Peyer's patch (tissue), 4 donors: ENCODE data around the gene FEZ2. TPM values are rescaled to one million over a fixed set of nuclear protein-coding genes. Genes with fewer than 3 reads are reported as not detected.

ENCODE experiments used
- DNase-seq, 3 donors: peaks; one replicate each; pipeline ENCODE4 v3.0.0-alpha.2; 2017 to 2019
- H3K27ac ChIP-seq, 4 donors: fragments of 200-600 bp; sonication (generic); one replicate each; pipeline ENCODE4 v1.5.1; 2016 to 2019
- H3K27me3 ChIP-seq, 2 donors: fragments of 200-600 bp; sonication (generic); one replicate each; pipeline ENCODE4 v1.5.1; 2019
- H3K36me3 ChIP-seq, 3 donors: fragments of 200-600 bp; sonication (generic); one replicate each; pipeline ENCODE4 v1.5.1; 2016 to 2019
- H3K4me1 ChIP-seq, 4 donors: fragments of 200-600 bp; sonication (generic); one replicate each; pipeline ENCODE4 v1.5.1; 2016 to 2019
- H3K4me3 ChIP-seq, 4 donors: fragments of 200-600 bp; sonication (generic); 1 replicate in 3 of 4; 2 replicates in 1 of 4; pipeline ENCODE4 v1.5.1; 2016 to 2019; ENCODE audit warnings: mild to moderate bottlenecking in 1 of 4
- H3K9me3 ChIP-seq, 4 donors: fragments of 200-600 bp; sonication (generic); one replicate each; pipeline ENCODE4 v1.5.1; 2016 to 2019; ENCODE audit warnings: mild to moderate bottlenecking in 1 of 4
- CTCF ChIP-seq, 6 experiments: fragments of 450-650 bp in 4 of 6; fragments of 200-600 bp in 2 of 6; sonication (generic) in 1 of 6; IDR thresholded peaks; one replicate each; pipeline ENCODE4 v1.5.1; 2017 to 2019; ENCODE audit warnings: antibody characterized with exemption in 6 of 6, mild to moderate bottlenecking in 3 of 6, moderate library complexity in 1 of 6
- POLR2A ChIP-seq, 2 donors: fragments of 450-650 bp; IDR thresholded peaks; one replicate each; pipeline ENCODE4 v1.5.1; 2017; ENCODE audit warnings: antibody characterized with exemption in 2 of 2, mild to moderate bottlenecking in 2 of 2, moderate library complexity in 2 of 2
- total RNA-seq, 4 donors: library from RNA; depleted of rRNA; stranded (reverse); fragments of >200 nt; gene quantifications; one replicate each; pipeline ENCODE4 v1.1.0, GENCODE V29; 2016

Gene FEZ2
- total RNA-seq, 4 donors from 2014 or later = 53.4 to 97.4 (median 64.4) TPM

GRCh38 chr2:36586672-36587071 lies 11.3 kb downstream of the FEZ2 start:
- H3K9me3 ChIP-seq = no peaks in the 10 kb centered on the region
- H3K36me3 ChIP-seq = peaks cover 0 to 49% (median 0%) of the 10 kb centered on the region in 3 donors
- TF ChIP-seq POLR2A (IDR thresholded peaks at IDR 0.05) (no peak), CTCF (IDR thresholded peaks at IDR 0.05) (no peak)
- no peak overlapping the region for H3K4me3 ChIP-seq
- H3K27me3 ChIP-seq = no peaks in the 10 kb centered on the region
- no peak for DNase-seq
- no peaks in the 10 kb centered on the region for H3K4me1 ChIP-seq
- H3K27ac ChIP-seq = no peak overlapping the region

GRCh38 chr2:36584148-36584794 lies 13.7 kb downstream of the FEZ2 start:
- peaks cover 0 to 62% (median 0%) of the 10 kb centered on the region in 3 donors for H3K36me3 ChIP-seq
- no peaks in the 10 kb centered on the region for H3K27me3 ChIP-seq
- H3K27ac ChIP-seq = no peak overlapping the region
- no peaks in the 10 kb centered on the region for H3K9me3 ChIP-seq
- no peaks in the 10 kb centered on the region for H3K4me1 ChIP-seq
- H3K4me3 ChIP-seq = no peak overlapping the region
- TF ChIP-seq POLR2A (IDR thresholded peaks at IDR 0.05) = no peak
- TF ChIP-seq CTCF (IDR thresholded peaks at IDR 0.05) = no peak
- DNase-seq = no peak

GRCh38 chr2:36582951-36583350 lies 15.0 kb downstream of the FEZ2 start:
- Histone ChIP-seq H3K27ac (no peak overlapping the region), H3K4me1 (no peaks in the 10 kb centered on the region), H3K36me3 (peaks cover 0 to 69% (median 0%) of the 10 kb centered on the region in 3 donors), H3K9me3 (no peaks in the 10 kb centered on the region), H3K27me3 (no peaks in the 10 kb centered on the region), H3K4me3 (no peak overlapping the region)
- no peak for TF ChIP-seq CTCF (IDR thresholded peaks at IDR 0.05)
- no peak for DNase-seq

- DNase-seq = no peak
- no peak for TF ChIP-seq POLR2A (IDR thresholded peaks at IDR 0.05)
- H3K36me3 ChIP-seq = peaks cover 0 to 74% (median 0%) of the 10 kb centered on the region in 3 donors
Observed at GRCh38 chr2:36582538-36582937, 15.4 kb downstream of the FEZ2 start.

GRCh38 chr2:36579297-36579664 lies 18.7 kb downstream of the FEZ2 start:
- no peak for DNase-seq
- no peaks in the 10 kb centered on the region for H3K27me3 ChIP-seq
- H3K9me3 ChIP-seq = no peaks in the 10 kb centered on the region
- H3K4me1 ChIP-seq = no peaks in the 10 kb centered on the region
- H3K4me3 ChIP-seq = no peak overlapping the region
- TF ChIP-seq POLR2A (IDR thresholded peaks at IDR 0.05) (no peak), CTCF (IDR thresholded peaks at IDR 0.05) (no peak)
- H3K36me3 ChIP-seq = peaks cover 0 to 86% (median 0%) of the 10 kb centered on the region in 3 donors
- no peak overlapping the region for H3K27ac ChIP-seq

More at GRCh38 chr2:36582538-36582937, 15.4 kb downstream of the FEZ2 start:
- Histone ChIP-seq H3K27ac (no peak overlapping the region), H3K9me3 (no peaks in the 10 kb centered on the region), H3K4me1 (no peaks in the 10 kb centered on the region), H3K27me3 (no peaks in the 10 kb centered on the region), H3K4me3 (no peak overlapping the region)

- H3K4me3 ChIP-seq = no peak overlapping the region
- no peak for DNase-seq
- no peak overlapping the region for H3K27ac ChIP-seq
- H3K36me3 ChIP-seq = peaks cover 0 to 82% (median 0%) of the 10 kb centered on the region in 3 donors
- TF ChIP-seq CTCF (IDR thresholded peaks at IDR 0.05) (no peak), POLR2A (IDR thresholded peaks at IDR 0.05) (no peak)
- H3K4me1 ChIP-seq = no peaks in the 10 kb centered on the region
- no peaks in the 10 kb centered on the region for H3K9me3 ChIP-seq
- no peaks in the 10 kb centered on the region for H3K27me3 ChIP-seq
Observed at GRCh38 chr2:36578343-36579296, 19.3 kb downstream of the FEZ2 start.
